CD4-positive, alpha-beta T cell treated with Interleukin-4 for 1 hour (primary cell): ENCODE data around the gene DENND1B.
"Not testable (repeated sequence)": the region's sequence is repeated elsewhere in the genome, so short reads cannot be mapped to it uniquely, and the experiment has no call there.

ENCODE experiments used
- DNase-seq, 2 donors: peaks; one replicate each; pipeline ENCODE4 v3.0.0-alpha.2; 2020 to 2022

The DENND1B gene

DNA sequence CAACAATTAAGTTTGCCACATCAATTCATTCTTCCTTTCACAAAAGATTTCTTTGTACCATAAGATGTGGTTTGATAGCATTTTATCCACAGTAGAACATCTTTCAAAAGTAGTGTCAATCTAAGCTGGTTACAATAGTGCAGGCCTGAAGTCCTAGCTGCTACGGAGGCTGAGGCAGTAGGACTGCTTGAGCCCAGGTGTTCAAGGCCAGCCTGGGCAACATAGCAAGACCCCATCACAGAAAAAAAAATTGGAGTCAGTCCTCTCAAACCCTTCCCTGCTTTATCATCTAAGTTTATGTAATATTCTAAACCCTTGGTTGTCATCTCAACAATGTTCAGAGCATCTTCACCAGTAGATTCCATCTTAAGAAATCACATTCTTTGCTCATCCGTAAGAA lies 31.7 kb downstream of the DENND1B start:
- no peak for DNase-seq

DNA sequence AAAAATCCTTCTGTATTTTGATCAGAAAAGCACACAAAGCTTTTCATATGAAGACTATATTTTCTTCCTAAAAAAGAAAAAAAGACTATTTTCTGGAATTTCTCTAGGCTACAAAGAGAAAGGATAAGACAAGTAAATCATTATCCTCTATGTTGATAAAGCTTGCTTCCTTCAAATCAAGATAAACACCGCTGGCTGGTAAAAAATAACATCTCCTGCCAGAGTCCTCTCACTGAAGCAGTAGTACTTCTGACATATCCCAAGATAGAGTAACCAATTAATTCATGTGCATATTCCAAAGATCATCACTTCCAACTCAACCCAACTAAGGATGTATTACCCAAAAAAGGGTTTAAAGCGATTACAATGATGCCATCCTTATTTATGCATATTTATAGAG lies 34.3 kb downstream of the DENND1B start:
- DNase-seq: no peak

DNA sequence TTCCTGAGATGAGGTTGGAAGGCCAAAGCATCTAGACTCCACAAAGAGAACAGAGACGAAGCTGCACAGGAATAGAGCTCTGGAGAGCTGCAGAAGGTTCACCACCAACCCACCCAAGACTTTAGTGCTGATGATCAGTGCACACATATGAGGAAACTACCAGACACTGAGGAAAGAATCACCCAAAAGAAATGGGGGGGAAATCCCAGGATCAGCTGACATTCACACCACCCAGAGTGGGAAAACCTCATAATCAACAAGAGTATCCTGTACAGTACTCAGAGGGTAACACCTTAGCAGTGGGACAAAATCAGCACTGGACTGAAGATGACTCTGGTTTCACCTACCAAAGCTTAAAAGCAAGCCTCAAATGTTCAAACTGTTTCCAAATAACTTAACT lies 36.4 kb downstream of the DENND1B start:
- DNase-seq: no peak

DNA sequence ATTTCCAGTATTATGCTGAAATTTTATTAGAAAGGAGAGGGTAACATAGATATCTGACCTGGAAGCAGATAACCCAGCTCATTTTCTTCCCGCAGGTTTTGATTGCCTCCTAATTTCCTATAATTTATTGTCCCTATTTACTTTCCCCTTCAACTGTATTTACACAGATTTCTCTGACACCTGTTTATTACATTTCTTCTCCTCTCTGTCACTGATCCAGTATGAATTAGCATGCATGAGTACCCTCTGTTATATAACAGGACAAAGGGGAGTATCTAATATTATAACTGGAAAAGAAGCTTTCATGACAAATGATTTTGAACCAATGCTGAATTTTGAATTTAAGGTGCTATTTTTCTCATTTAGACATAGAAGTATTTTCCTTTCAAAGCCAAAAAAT lies 37.4 kb downstream of the DENND1B start:
- DNase-seq: no peak

DNA sequence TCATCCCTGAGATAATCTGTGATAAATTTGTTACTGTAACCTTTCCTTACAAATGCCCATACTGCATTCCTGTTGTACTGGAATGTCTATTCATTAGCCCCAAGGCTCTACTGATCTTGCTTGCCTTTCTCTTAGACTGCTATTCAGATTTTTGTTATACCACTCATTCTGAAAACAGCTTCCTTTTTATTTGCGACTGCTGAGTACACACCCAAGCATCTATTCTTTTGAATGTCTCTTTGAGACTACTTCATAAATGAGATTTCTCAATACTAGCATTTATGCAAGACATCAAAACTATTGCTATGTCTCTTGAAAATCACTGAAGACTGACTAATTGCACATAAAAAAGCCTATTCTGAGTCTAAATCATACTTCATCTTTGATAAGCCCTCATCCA lies 38.6 kb downstream of the DENND1B start:
- no peak for DNase-seq

DNA sequence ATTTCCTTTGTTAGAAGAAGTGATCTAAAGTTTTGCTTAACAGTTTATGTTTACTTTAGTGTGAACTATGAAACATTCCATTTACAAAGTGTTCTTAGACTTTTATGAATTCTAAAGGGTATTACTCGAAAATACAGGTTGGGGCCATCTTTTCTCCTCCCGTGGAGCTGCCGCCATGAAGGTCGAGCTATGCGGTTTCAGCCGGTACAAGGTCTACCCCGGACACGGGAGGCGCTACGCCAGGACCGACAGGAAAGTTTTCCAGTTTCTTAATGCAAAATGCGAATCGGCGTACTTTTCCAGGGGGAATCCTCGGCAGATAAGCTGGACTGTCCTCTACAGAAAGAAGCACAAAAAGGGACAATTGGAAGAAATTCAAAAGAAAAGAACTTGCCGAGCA lies 39.8 kb downstream of the DENND1B start:
- DNase-seq: no peak

DNA sequence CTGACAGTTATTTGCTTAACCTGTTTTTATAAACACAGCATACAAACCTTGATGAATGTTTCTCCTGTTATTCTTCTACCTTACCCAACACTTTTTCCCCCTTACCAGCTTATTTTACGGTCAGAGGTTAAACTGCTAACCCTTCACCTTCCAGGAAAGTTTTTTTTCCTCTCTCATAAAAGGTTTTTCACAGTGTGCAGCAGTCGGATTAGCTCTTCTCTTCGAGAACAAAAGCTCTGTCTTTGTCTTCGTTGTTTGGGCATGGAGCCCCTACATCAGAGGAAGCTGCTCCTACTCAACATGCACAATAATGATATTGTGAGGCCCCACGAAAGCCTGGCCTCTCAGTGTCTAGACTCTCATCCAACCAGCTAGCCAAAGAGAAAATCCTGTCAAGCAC lies 42.0 kb downstream of the DENND1B start:
- DNase-seq: no peak

DNA sequence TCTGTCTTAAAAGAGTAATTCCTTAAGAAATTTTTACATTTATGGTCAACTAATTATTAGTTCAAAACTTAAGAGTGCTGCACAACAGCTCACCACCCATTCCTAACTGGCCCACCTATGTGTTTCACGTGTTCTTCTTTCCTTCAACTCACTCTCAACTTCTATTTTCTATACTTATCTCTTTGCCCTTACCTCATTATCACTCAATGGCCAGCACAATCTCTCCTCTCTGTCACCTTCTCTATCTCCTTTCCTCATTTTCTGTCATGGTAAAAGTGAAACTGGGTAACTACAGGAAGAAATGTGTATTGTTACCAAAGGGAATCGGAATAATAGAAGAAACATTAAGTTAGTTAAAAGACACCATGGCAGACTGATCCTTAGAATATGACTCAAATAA lies 43.1 kb downstream of the DENND1B start:
- DNase-seq: no peak

DNA sequence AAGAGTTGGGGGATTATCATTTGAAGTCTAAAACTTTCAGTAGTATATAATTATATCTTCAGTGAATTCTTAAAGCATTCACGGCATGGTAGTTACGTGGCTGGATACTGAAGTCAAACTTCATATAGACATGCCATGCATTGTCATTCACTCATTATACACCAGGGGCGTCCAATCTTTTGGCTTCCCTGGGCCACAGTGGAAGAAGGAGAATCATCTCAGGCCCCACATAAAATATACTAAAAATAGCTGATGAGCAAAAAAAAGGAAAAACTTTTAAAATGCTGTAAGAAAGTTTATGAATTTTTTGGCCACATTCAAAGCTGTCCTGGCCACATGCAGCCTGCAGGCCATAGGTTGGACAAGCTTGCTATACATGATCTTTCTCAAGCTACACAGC lies 43.8 kb downstream of the DENND1B start:
- DNase-seq: no peak

DNA sequence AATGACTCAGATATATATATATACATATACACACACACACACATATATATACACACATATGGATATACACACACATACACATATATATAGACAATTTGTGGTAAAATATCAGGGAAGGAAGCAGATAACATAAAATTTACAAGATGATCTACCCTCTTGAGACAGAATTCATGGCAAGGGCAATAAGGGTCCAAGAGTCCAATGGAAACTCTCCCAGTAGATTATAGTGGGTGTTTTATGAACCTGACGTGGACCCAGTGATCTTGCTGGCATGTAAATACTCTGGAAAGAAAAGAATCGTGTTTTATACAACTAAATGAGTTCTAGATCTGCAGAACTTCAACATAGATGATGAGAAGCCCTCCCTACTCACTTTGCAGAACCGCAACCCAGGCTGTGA lies 49.3 kb downstream of the DENND1B start:
- no peak for DNase-seq

DNA sequence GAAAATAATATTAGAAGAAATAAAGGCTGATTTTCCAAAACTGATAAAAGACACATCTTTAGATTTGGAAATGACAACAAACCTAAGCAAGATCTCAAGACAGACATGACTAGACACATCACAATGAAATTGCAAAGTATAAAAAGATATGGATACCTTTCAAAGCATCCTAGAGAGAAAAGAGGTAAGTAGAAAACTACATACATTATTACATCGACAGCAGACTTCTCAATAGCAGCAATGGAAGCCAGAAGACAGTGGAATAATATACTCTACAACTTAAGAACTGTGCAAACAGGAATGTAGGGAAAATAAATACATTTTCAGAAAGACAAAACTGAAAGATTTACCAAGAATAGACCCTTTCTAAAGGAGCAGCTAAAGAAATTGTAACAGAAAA lies 50.2 kb downstream of the DENND1B start:
- no peak for DNase-seq

DNA sequence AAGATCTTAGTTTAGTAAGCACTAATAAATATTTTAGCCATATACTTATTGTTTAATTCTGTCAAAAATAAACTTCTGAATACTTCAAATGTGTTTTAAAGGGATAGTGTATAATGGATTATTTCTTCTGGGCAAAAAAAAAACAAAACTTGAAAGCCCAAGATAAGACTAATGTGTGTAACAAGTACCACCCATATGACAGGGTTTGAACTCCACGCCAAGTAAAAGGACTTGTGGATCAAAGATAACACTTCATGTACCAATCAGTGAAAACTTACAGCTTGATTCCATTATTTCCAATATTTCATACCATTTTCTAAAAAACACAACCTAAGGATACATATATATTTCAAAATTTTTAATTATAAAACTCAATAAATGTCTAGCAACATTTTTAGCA lies 59.5 kb downstream of the DENND1B start:
- no peak for DNase-seq

DNA sequence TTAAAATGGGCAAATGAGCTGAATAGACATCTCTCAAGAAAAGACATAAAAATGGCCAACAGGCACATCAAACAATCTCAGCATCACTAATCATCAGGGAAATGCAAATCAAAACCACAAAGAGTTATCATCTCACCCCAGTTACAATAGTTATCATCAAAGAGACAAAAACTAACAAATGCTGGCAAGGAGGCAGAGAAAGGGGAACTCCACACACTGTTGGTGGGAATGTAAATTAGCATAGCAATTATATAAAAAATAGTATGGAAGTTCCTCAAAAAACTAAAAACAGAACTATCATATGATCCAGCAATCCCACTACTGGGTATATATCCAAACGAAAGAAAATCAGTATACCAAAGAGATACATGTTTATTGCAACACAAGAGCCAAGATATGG lies 68.7 kb downstream of the DENND1B start:
- no peak for DNase-seq

DNA sequence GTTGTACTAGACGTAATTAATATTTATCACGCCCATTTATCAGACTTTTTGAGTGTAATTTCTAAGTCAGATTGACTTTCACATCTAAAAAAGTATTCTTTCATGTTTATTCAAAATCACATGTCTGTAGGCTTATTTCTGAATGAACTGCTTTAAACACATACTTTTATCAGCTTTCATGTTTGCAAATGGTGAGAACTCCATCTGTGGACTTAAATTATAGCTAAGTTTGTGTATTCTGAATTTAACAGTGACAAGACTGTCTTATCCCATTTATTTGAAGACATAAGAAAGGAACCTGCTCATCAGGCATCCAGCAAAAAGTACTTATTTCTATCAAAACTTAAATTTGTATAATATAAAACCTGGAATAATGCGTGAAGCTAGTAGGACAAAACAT lies 69.3 kb downstream of the DENND1B start:
- DNase-seq: no peak

DNA sequence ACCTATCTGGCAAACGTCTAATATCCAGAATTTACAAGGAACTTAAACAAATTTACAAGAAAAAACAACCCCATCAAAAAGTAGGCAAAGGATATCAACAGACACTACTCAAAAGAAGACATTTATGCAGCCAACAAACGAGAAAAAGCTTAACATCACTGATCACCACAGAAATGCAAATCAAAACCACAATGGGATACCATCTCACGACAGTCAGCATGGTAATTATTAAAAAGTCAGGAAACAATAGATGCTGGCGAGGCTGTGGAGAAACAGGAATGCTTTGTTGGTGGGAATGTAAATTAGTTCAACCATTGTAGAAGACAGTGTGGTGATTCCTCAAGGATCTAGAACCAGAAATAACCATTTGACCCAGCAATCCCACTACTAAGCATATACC lies 74.6 kb downstream of the DENND1B start:
- DNase-seq: not testable (repeated sequence)

DNA sequence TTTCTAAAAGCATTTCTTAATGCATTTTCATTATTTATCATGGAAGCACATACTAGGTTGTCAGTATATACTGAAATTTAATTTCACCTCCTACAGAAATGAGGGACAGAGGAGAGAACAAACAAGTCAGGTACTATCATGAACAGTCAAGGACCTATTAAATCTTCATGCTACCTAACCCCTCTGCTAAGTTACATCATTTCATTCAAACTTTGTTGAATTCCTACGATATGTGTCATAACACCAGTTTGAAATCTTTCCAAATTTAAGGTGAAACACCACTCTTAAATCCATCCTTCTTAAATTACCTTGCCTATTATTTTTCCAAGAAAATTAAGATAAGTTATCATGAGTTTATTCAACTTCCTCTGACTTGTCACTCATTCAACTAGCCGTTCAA lies 78.9 kb downstream of the DENND1B start:
- no peak for DNase-seq

DNA sequence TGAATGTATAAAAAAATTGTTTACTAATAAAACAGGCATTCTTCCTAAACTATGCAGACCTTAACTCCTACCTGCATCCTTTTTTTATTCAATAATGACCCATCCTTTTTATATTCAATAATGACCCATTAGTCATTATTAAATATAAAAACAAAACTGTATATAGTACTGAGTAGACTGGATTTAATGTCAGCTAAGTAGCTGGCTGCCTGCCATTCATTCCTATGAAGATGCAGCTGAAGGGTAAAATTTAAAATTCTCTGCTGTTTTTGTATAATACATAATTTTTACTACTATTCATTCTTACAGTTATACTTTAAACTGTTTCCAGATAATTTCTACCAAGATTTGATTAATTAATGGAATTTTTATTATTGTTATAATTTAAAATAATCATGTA lies 79.3 kb downstream of the DENND1B start:
- no peak for DNase-seq

DNA sequence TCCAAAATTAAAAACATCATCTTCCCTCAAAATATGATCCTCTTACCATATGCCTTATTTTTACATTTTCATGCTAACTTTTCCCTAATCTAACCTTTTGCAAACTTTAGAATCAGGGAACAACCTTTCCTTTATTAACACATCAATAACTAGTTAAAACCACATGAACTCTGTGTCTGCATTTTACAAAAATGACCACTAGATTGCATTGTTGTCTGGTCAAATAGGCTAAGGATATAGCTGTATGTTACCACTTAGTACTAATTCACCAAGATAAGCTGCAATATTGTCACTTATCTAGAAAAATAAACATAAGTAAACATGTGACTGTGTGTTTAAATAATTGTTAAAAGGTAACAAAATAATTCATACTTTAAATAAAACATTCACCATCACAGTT lies 82.3 kb downstream of the DENND1B start:
- DNase-seq: peak in 1 of 2 donors; percentile 14

DNA sequence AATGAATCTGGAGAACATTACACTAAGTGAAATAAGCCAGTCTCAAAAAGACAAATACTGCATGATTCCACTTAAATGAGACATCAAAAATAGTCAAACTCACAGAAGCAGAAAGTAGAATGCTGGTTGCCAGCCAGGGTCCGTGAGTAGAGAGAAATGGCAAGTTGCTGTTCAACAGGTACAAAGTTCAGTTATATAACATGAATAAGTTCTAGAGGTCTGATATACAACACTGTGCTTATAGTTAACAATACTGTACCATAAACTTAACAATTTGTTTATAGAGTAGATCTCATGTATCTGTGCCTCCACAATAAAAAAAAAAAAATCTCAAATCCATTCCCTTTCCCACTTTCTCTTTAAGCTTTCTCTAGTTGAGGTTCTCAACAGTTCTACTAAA lies 83.5 kb downstream of the DENND1B start:
- no peak for DNase-seq

DNA sequence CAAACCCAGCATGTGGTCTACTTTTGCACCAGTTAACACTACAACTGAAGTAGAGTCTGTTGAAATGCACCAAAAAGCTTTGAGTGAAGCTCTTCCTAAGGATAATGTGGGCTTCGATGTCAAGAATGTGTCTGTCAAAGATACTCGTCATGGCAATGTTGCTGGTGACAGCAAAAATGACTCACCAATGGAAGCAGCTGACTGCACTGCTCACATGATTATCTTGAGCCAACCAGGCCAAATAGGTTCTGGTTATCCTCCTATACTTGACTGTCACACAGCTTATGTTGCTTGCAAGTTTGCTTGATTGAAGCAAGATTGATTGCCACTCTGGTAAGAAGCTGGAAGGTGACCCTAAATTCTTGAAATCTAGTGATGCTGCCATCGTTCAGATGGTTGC lies 85.2 kb downstream of the DENND1B start:
- no peak for DNase-seq

DNA sequence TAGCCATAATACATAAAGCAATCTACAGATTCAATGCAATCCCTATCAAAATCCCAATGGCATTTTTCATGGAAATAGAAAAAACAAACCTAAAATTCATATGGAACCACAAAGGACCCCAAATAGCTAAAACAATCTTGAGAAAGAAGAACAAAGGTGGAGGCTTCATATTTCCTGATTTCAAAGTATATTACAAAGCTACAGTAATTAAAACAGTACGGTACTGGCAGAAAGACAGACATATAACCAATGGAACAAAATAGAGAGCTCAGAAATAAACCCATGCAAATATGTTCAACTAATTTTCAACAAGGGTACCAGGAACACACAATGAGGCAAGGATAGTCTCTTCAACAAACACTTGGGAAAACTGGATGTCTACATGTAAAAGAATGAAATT lies 87.0 kb downstream of the DENND1B start:
- no peak for DNase-seq

DNA sequence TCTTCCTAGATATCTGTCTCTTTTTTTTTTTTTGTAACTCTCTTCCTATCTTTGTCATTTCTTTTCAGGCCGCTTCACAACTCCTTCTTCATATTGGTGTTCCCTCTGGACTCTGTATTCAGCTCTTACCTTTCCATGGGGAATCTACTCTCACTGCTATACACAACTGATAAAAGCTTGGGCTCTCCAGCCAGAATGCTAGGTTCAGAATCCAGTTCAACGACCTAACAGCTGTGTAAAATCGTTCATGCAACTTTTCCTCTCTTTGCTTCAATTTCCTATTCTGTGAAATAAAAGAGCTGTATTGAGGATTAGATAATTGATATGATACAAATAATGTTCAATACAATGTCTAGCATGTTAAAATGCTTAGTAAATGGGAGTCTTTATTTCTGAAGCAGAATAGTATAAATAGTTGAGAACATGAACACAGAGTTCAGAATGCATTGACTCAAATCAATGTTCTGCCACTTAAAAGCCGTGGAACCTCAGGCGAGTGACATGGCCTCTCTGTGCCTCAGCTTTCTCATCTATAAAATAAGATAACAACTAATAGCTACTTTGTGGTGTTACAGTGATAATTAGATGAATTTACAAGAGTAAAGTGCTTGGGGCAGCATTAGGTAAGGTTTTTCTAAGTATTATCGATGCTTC lies 88.5 kb downstream of the DENND1B start:
- DNase-seq: no peak

DNA sequence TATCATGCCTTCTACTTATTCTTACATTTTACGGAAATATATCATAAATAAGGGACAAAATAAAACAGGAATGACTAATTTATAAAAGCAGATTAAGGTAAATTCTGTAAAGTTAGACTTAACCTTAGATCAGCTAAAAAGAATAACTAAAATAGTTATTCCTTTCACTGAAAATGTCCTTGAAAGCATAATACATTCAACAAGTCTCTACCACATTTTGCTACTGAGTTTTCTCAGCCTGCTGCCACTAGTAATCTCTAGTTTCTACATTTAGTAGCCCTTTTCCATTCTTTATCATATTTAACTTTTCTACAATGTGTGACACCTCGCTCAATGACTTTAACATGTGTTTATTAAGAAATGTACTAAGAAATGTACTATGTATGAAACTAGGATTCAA lies 89.0 kb downstream of the DENND1B start:
- no peak for DNase-seq

DNA sequence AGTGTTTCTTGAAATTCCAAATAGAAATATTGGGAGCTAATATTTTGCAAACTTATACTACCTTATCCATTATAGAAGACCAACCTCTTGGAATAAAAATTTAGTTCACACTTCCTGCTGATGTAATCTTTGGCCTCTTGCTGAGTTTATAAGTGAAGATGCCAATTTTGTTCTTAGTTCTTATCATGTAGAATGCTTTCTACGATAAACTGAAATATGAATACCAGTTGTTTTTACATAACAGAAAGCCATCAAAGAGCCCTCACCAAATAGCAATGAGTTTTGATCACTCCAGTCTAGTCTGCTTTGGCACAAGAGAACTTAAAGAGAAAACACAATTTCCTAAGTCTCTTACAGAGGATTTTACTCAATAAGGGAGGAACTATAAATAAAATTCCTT lies 89.5 kb downstream of the DENND1B start:
- DNase-seq: no peak

DNA sequence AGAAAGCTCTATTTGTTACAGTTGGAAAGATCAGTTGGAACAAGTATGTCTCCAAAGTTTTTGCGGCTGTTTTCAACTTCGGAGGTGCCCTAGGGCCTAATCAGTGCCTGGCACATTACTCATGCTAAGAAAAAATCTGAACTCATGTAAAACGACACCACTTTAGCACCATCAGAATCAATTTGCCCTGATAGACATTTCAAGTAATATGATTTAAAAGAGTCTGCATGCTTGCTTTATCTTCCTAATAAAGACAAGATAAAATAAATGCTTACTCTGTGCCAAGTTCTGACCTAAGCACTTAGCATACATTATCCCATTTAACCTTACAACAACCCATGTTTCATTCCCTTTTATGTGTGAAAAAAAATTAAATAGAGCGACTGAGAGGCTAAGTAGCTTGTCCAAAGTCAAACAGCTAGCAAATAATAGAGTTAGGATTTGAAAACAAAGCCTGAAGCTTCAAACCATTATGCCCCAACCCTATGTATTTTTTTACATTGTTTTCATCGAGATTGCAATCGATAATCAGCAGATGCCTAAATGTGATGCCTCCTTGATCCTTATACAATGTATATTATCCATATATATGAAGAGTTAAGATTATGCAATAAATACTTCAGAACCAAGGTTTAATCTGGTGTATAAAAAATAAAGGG lies 91.3 kb downstream of the DENND1B start:
- no peak for DNase-seq
